ENCODE data around the gene DPP6. TPM values are rescaled to one million over a fixed set of nuclear protein-coding genes. Genes with fewer than 3 reads are reported as not detected.

DPP6 gene
- total and polyA plus RNA-seq, 9 of the 15 experiments (the other 6 are each of a cell fraction or from before 2014, with no cell fraction given): not detected

DNA sequence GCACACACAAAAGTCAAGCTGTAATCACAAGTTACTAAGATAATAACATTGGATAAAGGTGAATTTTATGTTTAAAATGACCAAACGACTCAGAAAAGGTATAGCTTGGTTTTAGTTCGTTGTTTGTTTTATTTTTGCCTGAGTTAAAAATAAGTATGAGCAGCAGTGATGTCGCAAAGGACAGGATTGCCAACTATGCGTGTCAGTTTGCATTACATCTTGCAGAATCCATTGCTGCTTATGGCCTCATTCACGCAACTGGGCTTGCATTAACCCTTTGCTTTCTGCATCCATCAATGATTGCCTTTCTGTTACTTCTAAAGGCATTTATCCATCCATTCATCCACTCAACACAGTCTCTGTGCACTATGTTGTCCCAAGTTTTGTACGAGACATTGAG lies 389.6 kb downstream of the DPP6 start:
- CTCF ChIA-PET (ENCODE audit: low intra/inter-chr PET ratio): no interaction called here
- no peak overlapping the region for H3K4me3 ChIP-seq
- no peaks in the 10 kb centered on the region for H3K9me3 ChIP-seq (replicated peaks; ENCODE audit: control insufficient read depth, insufficient read depth, low read depth, low read length)
- no peak overlapping the region for H3K4me2 ChIP-seq (ENCODE audit: insufficient read depth, low read length)
- TF ChIP-seq FOXM1 (IDR thresholded peaks at IDR 0.05; ENCODE audit: low read depth) (no peak), FOXM1 (CRISPR knock-in tag; IDR thresholded peaks at IDR 0.05; ENCODE audit: low read depth) (no peak), TGIF2 (CRISPR knock-in tag; IDR thresholded peaks at IDR 0.05) (no peak), ATF7 (IDR thresholded peaks at IDR 0.05) (no peak), ZNF778 (CRISPR knock-in tag; IDR thresholded peaks at IDR 0.05) (no peak), SP1 (CRISPR knock-in tag; IDR thresholded peaks at IDR 0.05) (no peak), ZNF12 (CRISPR knock-in tag; IDR thresholded peaks at IDR 0.05) (no peak)
- TF ChIP-seq, protein P1, sequence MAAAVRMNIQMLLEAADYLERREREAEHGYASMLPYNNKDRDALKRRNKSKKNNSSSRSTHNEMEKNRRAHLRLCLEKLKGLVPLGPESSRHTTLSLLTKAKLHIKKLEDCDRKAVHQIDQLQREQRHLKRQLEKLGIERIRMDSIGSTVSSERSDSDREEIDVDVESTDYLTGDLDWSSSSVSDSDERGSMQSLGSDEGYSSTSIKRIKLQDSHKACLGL (CRISPR knock-in tag; IDR thresholded peaks at IDR 0.05; ENCODE audit: borderline replicate concordance, poor library complexity, severe bottlenecking): no peak
- TF ChIP-seq, protein P2, sequence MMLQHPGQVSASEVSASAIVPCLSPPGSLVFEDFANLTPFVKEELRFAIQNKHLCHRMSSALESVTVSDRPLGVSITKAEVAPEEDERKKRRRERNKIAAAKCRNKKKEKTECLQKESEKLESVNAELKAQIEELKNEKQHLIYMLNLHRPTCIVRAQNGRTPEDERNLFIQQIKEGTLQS (IDR thresholded peaks at IDR 0.05): no peak
- TF ChIP-seq, protein P2 (CRISPR knock-in tag; conservative IDR thresholded peaks at IDR 0.05): no peak
- TF ChIP-seq, protein P3, sequence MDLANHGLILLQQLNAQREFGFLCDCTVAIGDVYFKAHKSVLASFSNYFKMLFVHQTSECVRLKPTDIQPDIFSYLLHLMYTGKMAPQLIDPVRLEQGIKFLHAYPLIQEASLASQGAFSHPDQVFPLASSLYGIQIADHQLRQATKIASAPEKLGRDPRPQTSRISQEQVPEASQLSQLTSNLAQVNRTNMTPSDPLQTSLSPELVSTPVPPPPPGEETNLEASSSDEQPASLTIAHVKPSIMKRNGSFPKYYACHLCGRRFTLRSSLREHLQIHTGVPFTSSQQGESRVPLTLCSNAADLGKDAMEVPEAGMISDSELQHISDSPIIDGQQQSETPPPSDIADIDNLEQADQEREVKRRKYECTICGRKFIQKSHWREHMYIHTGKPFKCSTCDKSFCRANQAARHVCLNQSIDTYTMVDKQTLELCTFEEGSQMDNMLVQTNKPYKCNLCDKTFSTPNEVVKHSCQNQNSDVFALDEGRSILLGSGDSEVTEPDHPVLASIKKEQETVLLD (IDR thresholded peaks at IDR 0.05): no peak
- TF ChIP-seq, protein P4, sequence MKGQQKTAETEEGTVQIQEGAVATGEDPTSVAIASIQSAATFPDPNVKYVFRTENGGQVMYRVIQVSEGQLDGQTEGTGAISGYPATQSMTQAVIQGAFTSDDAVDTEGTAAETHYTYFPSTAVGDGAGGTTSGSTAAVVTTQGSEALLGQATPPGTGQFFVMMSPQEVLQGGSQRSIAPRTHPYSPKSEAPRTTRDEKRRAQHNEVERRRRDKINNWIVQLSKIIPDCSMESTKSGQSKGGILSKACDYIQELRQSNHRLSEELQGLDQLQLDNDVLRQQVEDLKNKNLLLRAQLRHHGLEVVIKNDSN (CRISPR knock-in tag; IDR thresholded peaks at IDR 0.05): no peak
- peaks cover 0 to 10% of the 10 kb centered on the region in 2 experiments; a peak in 1 of 5 replicates for H3K27me3 ChIP-seq (ENCODE audit: control insufficient read depth in 2 of 2, insufficient read depth in 2 of 2, low read length in 2 of 2)
- intact Hi-C loops (cut with micrococcal nuclease): no loop called here
- no peaks in the 10 kb centered on the region for H3K9me1 ChIP-seq (ENCODE audit: control insufficient read depth, insufficient read depth, low read length)
- no peak overlapping the region for H3K27ac ChIP-seq (ENCODE audit: extremely low read depth, low read depth, low read length)
- WGBS (ENCODE audit: insufficient coverage, low coverage, missing lambda C conversion rate): 3% methylated on average over 6 of the region's 6 CpGs
- POLR2A ChIA-PET: no interaction called here
- H4K20me1 ChIP-seq (replicated peaks; ENCODE audit: control insufficient read depth, insufficient read depth, low read length): no peaks in the 10 kb centered on the region
- no peak for FAIRE-seq
- in situ Hi-C loops (cut with MboI): no loop called here
- H3K36me3 ChIP-seq (ENCODE audit: control insufficient read depth, insufficient read depth, low read length): no peaks in the 10 kb centered on the region
- no peaks in the 10 kb centered on the region for H3K4me1 ChIP-seq (replicated peaks in 1 of 2; ENCODE audit: control insufficient read depth in 2 of 2, insufficient read depth in 2 of 2, low read length in 2 of 2)
- no peaks in the 10 kb centered on the region for H3K79me2 ChIP-seq (ENCODE audit: control insufficient read depth, insufficient read depth, low read length)
- no peak for DNase-seq (ENCODE audit: extremely low read depth in 1 of 4, low spot score in 3 of 4)
- no peak for ATAC-seq
- no TSS peak for BruUV-seq (replicated peaks)
- no peak overlapping the region for H3K9ac ChIP-seq (ENCODE audit: insufficient read depth in 1 of 2, low read depth in 2 of 2, low read length in 2 of 2)
- no peak overlapping the region for H2AFZ ChIP-seq (ENCODE audit: low read depth, low read length)
